WERI-Rb-1 (cell line): ENCODE measurements around the gene MISP.
"Not testable (repeated sequence)": the region's sequence is repeated elsewhere in the genome, so short reads cannot be mapped to it uniquely, and the experiment has no call there.

Experiments used
- DNase-seq: peaks from one replicate; pipeline ENCODE4 v3.0.0-alpha.2; 2020
- H3K27ac ChIP-seq: fragments of 250-450 bp; sonication (Bioruptor Pico); 2 replicates; pipeline ENCODE4 v1.5.1; 2020; ENCODE audit warnings: mild to moderate bottlenecking, moderate library complexity
- H3K27me3 ChIP-seq: fragments of 250-450 bp; sonication (Bioruptor Pico); 2 replicates; pipeline ENCODE4 v1.5.1; 2021; ENCODE audit warnings: mild to moderate bottlenecking, low read depth, moderate library complexity; ENCODE audit not compliant: insufficient read depth, severe bottlenecking
- H3K36me3 ChIP-seq: fragments of 250-450 bp; sonication (Bioruptor Pico); 2 replicates; pipeline ENCODE4 v1.5.1; 2020; ENCODE audit warnings: mild to moderate bottlenecking, moderate library complexity
- H3K4me3 ChIP-seq: 2 replicates; pipeline ENCODE4 v1.5.1; 2011; ENCODE audit warnings: low read depth, mild to moderate bottlenecking, control low read depth, low read length
- H3K9me3 ChIP-seq: fragments of 250-450 bp; sonication (Bioruptor Pico); 2 replicates; pipeline ENCODE4 v1.5.1; 2021; ENCODE audit warnings: mild to moderate bottlenecking, moderate library complexity; ENCODE audit not compliant: severe bottlenecking
- TF ChIP-seq, protein P1 (sequence below): IDR thresholded peaks from 2 replicates; pipeline ENCODE4 v1.5.1; 2011; ENCODE audit warnings: low read depth, mild to moderate bottlenecking, control low read depth, inconsistent platforms, low read length

Gene MISP

DNA sequence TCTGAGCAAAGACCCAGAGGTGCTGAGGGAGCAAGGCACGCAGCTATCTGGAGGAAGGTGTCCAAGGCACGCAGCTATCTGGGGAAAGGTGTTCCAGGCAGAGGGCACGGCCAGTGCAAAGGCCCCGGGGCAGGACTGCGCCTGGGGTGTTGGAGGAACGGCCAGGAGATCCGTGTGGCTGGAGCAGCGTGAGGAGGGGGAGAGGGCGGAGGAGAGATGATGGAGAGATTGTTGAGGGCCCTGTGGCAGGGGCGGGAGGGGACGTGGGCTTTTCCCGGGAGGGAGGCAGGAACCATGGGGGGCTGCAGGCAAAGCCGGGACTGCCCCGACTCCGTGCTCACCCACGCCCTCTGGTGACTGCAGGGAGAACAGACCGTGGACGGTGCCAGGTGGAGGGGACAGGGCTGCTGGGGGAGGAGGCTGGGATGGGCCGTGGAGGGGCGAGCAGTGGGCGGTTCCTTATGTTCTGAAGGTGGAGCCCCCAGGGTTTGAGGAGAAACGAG, 13.3 kb upstream of the MISP start:
- Histone ChIP-seq H3K4me3 (no peak overlapping the region), H3K27me3 (no peaks in the 10 kb centered on the region)

DNA sequence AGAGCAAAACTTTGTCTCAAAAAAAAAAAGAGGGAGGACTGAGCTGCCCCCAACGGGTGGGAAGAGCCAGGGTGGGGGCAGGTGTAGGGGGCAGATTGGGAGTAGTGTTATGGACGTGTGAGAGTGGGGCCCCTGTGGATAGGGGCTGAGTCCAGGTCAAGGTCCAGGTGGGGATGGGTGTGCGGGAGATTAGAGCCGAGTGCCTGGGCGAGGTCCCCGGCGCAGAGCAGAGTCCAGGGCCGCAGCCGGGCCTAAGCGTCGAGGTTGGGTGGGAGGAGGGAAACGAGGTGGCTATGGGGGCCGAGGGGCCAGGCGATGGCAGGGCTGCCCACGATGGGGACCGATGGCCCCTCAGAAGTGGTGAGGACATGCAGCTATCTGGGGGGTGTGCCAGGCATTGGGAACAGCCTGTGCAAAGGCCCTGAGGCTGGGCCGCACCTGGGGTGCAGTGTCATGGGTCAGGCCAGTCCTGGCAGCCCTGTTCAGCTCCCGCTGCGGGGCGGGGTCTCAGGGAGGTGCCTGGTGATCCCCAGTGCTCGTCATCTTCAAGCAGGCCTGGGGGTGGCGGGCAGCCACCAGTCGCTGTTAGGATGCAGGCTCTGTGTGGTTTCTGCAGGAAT, 12.3 kb upstream of the MISP start:
- Histone ChIP-seq H3K27ac (no peak overlapping the region), H3K4me3 (no peak overlapping the region), H3K9me3 (no peaks in the 10 kb centered on the region), H3K36me3 (peaks cover 35% of the 10 kb centered on the region), H3K27me3 (no peaks in the 10 kb centered on the region)
- TF ChIP-seq, protein P1, sequence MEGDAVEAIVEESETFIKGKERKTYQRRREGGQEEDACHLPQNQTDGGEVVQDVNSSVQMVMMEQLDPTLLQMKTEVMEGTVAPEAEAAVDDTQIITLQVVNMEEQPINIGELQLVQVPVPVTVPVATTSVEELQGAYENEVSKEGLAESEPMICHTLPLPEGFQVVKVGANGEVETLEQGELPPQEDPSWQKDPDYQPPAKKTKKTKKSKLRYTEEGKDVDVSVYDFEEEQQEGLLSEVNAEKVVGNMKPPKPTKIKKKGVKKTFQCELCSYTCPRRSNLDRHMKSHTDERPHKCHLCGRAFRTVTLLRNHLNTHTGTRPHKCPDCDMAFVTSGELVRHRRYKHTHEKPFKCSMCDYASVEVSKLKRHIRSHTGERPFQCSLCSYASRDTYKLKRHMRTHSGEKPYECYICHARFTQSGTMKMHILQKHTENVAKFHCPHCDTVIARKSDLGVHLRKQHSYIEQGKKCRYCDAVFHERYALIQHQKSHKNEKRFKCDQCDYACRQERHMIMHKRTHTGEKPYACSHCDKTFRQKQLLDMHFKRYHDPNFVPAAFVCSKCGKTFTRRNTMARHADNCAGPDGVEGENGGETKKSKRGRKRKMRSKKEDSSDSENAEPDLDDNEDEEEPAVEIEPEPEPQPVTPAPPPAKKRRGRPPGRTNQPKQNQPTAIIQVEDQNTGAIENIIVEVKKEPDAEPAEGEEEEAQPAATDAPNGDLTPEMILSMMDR = no peak
- DNase-seq = no peak

More for the DNA sequence above, 13.3 kb upstream of the MISP start:
- no peak overlapping the region for H3K27ac ChIP-seq
- TF ChIP-seq, protein P1 = peak; percentile 86
- peak; percentile 78 for DNase-seq
- H3K9me3 ChIP-seq = no peaks in the 10 kb centered on the region
- peaks cover 36% of the 10 kb centered on the region for H3K36me3 ChIP-seq

DNA sequence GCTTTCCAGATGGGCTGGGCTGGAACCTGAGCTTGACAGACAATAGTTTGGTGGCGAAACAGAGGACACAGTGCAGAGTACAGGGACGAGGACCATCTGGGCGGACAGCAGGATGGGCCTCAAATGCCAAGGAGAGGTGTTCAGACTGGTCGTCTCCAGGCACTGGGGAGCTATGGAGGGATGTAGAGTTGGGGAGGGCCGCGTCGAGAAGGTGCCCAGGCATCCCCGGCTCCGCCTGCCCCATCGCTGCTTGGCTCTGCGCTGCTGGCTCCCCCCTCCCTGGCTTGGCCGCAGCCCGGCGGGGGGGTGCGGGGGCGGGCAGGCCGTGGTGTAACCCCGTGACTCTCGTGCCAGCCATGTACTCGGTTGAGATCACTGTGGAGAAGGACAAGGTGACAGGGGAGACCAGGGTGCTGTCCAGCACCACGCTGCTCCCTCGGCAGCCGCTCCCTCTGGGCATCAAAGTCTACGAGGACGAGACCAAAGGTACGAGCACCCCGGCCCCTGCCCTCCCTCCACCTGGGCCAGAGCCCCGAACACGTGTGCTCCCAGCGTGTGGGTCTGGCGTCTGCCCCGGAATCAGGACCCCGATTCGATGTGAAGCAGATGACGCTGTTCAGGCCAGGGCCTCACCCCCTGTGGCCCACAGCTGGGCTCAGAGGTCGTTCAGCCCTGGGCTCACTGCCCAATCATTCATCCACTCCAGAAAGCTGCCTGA, 10.8 kb upstream of the MISP start:
- TF ChIP-seq, protein P1 = no peak
- H3K36me3 ChIP-seq = peaks cover 23% of the 10 kb centered on the region
- DNase-seq = no peak
- H3K4me3 ChIP-seq = no peak overlapping the region
- no peaks in the 10 kb centered on the region for H3K9me3 ChIP-seq
- no peaks in the 10 kb centered on the region for H3K27me3 ChIP-seq
- no peak overlapping the region for H3K27ac ChIP-seq

DNA sequence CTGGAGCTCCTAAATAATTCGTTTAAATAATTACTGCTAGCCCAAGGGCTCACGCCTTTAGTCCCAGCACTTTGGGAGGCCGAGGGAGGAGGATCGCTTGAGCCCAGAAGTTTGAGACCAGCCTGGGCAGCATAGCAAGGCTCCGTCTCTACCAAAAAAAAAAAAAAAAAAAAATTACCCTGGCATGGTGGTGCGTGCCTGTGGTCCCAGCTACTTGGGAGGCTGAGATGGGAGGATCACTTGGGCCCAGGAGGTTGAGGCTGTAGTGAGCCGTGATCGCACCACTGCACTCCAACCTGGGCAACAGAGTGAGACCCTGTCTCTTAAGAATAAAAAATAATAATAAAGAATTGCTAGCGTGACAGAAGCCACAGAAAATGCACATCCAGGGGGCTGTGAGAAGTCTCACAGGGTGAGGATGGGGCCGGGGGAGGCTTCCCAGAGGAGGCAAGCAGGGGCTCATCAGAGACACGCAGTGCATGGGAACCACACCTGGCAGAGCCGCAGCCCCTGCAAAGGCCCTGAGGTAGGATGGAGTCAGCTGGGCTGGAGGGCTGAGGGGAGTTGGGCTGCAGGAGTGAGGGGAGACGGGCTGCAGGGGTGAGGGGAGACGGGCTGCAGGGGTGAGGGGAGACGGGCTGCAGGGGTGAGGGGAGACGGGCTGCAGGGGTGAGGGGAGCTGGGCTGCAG, 10.0 kb upstream of the MISP start:
- H3K27me3 ChIP-seq, DNase-seq: not testable (repeated sequence)

DNA sequence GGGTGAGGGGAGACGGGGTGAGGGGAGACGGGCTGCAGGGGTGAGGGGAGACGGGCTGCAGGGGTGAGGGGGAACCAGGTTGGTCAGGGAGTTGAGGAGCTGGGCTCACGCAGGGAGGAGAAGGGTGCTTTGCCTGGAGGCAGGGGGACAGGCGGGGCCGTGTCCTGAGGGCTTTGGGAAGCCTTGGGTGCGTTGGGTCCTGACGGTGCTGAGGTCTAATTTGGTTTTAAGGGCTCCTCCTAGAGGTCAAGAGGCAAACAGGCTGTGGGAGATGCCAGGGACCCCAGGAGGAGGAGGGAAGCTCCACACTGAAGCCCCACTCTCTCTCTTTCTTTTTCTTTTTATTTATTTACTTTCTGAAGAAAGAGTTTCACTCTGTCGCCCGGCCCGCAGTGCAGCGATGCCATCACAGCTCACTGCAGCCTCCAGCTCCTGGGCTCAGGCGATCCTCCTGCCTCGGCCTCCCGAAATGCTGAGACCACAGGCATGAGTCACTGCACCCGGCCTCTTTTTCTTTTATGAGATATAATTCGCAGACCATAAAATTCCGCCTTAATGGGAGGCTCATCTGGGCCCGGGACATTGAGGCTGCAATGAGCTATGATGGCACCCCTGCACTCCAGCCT, 9.3 kb upstream of the MISP start:
- peaks cover 4% of the 10 kb centered on the region for H3K9me3 ChIP-seq
- peaks cover 21% of the 10 kb centered on the region for H3K36me3 ChIP-seq
- no peak overlapping the region for H3K4me3 ChIP-seq
- H3K27me3 ChIP-seq = no peaks in the 10 kb centered on the region
- no peak overlapping the region for H3K27ac ChIP-seq
- peak; percentile 37 for DNase-seq
- TF ChIP-seq, protein P1 = peak; percentile 57

More for the DNA sequence above, 10.0 kb upstream of the MISP start:
- peaks cover 23% of the 10 kb centered on the region for H3K36me3 ChIP-seq
- H3K4me3 ChIP-seq, H3K9me3 ChIP-seq, H3K27ac ChIP-seq: not testable (repeated sequence)

DNA sequence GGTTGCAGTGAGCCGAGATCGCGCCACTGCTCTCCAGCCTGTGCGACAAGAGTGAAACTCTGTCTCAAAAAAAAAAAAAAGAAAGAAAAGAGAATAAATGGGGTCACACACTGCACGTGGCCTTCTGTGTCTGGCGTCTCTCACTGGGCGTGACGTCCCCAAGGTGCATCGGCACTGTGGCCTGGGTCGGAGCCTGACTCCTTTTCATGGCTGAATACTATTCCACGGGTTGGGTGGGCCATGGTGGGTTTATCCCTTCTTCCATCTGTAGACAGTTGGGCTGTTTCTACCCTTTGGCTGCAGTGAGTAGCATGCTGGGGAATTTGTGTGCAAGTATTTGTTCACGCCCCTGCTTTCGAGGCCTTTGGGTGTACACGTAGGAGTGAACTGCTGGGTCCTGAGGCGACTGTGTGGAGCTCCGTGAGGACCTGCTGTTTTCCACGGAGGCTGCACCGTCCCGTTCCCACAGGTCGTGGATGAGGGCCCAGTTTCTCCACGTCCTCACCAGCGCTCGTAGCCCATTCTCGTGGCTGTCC, 8.3 kb upstream of the MISP start:
- Histone ChIP-seq H3K36me3 (peaks cover 23% of the 10 kb centered on the region), H3K27ac (no peak overlapping the region), H3K9me3 (peaks cover 9% of the 10 kb centered on the region), H3K27me3 (no peaks in the 10 kb centered on the region), H3K4me3 (no peak overlapping the region)
- TF ChIP-seq, protein P1 = no peak
- no peak for DNase-seq
